ENCODE measurements around the gene KCNE4.

The KCNE4 gene

GRCh38 chr2:223041527-223042109, 10.4 kb upstream of the KCNE4 start:
- peak; percentile 64 for DNase-seq

GRCh38 chr2:223042284-223042683, 9.7 kb upstream of the KCNE4 start:
- no peak for DNase-seq

GRCh38 chr2:223042704-223043118, 9.3 kb upstream of the KCNE4 start:
- DNase-seq: peak; percentile 27

GRCh38 chr2:223043164-223043941, 8.6 kb upstream of the KCNE4 start:
- DNase-seq: no peak

- no peak for DNase-seq
These were observed 7.7 kb upstream of the KCNE4 start for GRCh38 chr2:223044092-223044836.

GRCh38 chr2:223044916-223045700, 6.9 kb upstream of the KCNE4 start:
- no peak for DNase-seq

- DNase-seq: no peak
These were observed 5.4 kb upstream of the KCNE4 start for GRCh38 chr2:223046470-223047040.

- peak; percentile 2 for DNase-seq
These were observed 4.7 kb upstream of the KCNE4 start for GRCh38 chr2:223047260-223047761.

- DNase-seq: no peak
These were observed 3.5 kb upstream of the KCNE4 start for GRCh38 chr2:223048519-223048918.

- no peak for DNase-seq
These were observed 2.6 kb upstream of the KCNE4 start for GRCh38 chr2:223049356-223049755.

- DNase-seq: no peak
These were observed 1.8 kb upstream of the KCNE4 start for GRCh38 chr2:223050188-223050587.

- no peak for DNase-seq
These were observed 988 bp upstream of the KCNE4 start for GRCh38 chr2:223050900-223051504.

GRCh38 chr2:223052548-223053483, 826 bp downstream of the KCNE4 start:
- no peak for DNase-seq

- DNase-seq: no peak
These were observed 1.6 kb downstream of the KCNE4 start for GRCh38 chr2:223053484-223054192.

- no peak for DNase-seq
These were observed 2.3 kb downstream of the KCNE4 start for GRCh38 chr2:223054193-223054781.

- DNase-seq: peak; percentile 35
These were observed 3.1 kb downstream of the KCNE4 start for GRCh38 chr2:223055140-223055539.

- DNase-seq: peak; percentile 74
These were observed 3.8 kb downstream of the KCNE4 start for GRCh38 chr2:223055836-223056235.

GRCh38 chr2:223056701-223057418, 4.9 kb downstream of the KCNE4 start:
- peak; percentile 64 for DNase-seq

- peak; percentile 21 for DNase-seq
These were observed 5.6 kb downstream of the KCNE4 start for GRCh38 chr2:223057569-223057968.
